HG02642 (cell line): Measurements from ENCODE around the gene FTCD.
"Not testable (repeated sequence)": the region's sequence is repeated elsewhere in the genome, so short reads cannot be mapped to it uniquely, and the experiment has no call there.

Experiments
- ATAC-seq: cut with Tn5 transposase; IDR thresholded peaks from one replicate; pipeline ENCODE4 v1.9.1; 2021; ENCODE audit warnings: mild to moderate bottlenecking; ENCODE audit not compliant: unreplicated experiment, poor library complexity

Gene FTCD

GRCh38 chr21:46154155-46154954 lies 1.0 kb downstream of the FTCD start:
- ATAC-seq: no peak

- ATAC-seq: no peak
These were observed 1.9 kb downstream of the FTCD start for GRCh38 chr21:46153247-46154154.

GRCh38 chr21:46152927-46153246 lies 2.5 kb downstream of the FTCD start:
- no peak for ATAC-seq

DNA sequence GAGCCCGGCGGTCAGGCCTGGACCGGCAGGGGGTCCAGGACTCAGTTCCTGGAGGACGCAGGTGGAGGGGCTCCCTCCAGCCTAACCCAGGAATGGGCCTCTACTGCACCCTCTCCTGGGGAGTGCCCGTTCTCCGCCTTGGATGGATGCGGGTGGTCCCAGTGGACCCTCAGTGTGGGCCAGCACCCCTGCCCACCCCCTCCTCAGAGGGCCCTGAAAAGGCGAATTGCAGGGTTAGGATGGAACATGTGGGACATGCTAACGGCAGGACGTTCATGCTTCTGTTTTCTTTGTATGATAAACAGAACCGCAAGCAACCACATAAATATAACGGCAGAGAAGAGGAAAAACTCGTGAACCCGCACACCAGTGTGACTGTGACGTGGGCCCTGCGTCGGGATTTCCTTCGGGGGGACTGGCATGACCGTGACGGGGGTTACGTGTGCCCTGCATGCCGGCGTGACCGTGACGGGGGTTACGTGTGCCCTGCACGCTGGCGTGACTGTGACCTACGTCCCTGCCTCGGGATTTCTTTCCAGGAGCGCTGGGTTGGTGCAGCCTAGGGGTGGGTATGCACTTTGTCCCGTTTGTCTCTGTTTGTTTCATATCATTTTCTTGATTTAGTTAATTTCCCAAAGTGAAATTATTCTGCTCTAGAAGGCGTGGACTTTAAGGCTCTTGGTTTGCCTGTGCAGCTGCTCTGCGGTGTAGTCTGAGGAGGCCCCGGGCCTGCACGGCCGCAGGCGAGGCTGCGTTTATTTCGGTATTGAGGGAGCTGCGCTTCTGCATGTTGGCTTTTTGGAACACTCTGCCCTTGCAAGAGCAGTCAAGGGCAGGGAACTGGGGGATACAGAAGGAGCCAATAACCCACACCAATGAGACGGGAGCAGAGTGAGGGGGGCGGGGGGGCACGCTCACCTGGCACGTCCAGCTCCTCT lies 3.1 kb downstream of the FTCD start:
- ATAC-seq: no peak

DNA sequence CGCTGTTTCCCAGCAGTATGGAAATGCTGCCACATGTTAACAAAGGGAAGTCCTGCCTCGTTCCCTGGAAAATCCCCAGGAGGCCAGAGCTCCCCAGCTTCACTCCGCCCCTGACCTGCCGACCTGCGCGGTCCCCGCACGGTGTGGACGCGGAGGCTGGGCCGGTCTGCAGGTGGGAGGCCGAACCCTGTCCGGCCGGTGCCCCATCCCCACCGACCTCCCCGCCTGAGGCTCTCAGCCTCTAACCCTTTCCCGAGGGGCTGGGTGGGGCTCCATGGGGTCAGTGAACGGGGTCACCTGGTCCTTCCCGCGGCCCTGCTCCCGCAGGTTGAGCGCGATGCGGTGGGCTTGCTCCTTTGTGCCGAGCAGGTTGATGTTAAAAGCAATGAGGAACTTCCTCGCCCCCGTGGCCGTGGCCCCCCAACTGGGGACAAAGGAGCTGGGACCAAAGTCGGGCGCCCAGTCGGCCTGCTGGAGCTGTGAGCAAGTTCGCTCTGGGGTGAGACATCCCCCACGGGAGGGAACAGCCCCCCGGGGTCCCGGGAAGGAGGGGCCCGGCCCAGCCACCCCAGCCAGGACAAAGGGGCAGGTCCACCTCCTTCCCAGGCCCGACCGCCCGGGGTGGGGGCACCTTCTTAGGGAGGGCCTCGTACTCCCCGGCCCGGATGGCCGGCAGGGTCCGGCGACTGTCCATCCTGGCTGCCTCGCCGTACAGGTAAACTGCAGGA lies 4.0 kb downstream of the FTCD start:
- ATAC-seq: no peak

DNA sequence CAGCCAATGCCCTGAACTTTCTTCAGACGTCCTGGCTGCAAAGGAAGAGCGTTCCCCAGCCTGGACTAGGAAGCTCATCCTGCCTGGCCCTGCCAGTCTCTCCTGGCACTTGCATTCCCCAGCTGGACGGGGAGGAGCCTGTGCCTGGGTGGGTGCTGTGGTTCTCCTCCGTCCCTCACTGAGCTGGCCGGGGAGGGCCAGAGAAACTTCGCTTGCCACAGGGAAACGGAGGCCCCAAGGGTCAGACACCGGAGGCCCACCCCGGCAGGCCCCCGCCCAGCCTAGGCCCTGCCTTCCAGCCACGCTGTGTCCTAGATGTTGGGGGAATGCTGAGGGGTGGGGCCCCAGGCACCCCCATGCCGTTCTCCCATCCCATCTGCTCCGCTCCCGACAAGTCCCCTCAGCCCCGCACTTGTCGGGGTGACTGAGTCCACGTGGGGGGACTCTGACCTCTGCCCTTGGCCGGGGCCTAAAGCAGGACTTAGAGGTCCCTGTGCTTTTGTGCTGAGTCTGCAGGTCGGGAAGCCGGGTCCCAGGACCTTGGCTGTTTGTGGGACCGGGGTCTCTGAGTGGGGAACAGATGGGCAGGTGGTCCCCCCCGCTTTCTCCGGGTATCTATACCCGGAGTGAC lies 4.8 kb downstream of the FTCD start:
- no peak for ATAC-seq

DNA sequence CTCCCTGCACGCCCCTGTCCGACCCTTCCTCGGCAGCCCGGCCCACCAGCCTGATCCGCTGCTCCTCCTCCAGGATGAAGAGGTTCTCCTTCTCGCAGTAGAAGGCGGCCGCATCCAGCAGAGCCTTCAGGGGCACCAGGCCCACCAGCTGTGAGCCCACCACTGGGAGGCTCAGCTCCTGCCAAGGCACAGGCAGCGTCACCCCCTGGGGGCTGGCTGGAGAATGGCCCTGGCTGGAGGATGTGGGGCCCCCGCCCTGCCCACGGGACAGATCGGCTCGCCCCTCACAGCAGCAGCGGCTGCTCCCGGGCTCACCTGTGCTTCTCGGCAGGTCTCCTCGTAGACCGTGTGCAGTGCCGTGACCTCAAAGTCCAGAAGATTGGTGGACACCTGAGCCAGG lies 5.3 kb downstream of the FTCD start:
- ATAC-seq: no peak

DNA sequence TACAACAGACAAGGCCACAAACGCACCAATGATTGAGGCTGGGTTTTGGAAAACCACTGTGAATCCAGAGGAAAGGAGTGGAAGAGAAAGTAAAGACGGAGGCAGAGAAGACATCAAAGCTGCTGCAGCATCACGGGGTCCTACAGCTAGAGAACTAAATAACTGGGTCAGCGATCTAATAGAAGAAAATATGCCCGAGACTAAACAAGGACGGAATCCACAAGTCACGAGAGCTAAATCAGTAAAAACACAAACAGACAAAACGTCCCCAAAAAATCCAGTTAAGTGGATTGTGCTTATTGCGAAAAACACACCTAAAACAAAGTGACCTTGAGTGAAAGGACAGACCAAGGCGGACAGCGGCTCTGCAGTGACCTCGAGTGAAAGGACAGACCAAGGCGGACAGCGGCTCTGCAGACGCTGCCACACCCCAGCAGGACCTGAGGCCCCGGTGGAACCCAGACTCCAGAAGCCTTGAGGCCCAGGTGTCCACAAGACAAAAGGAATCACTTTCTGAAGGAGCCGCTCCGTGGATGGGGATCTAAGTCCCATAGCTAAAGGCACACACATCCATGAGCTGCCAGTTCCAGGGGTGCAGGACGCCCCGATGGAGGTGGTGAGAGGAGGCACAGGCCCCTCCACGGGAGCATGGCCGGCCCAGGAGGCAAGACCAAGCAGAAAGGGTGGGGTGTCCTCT lies 6.0 kb downstream of the FTCD start:
- no peak for ATAC-seq

GRCh38 chr21:46148106-46148505 lies 7.3 kb downstream of the FTCD start:
- no peak for ATAC-seq

- not testable (repeated sequence) for ATAC-seq
These were observed 8.0 kb downstream of the FTCD start for GRCh38 chr21:46147429-46147828.

- no peak for ATAC-seq
These were observed 8.5 kb downstream of the FTCD start for GRCh38 chr21:46146856-46147255.

DNA sequence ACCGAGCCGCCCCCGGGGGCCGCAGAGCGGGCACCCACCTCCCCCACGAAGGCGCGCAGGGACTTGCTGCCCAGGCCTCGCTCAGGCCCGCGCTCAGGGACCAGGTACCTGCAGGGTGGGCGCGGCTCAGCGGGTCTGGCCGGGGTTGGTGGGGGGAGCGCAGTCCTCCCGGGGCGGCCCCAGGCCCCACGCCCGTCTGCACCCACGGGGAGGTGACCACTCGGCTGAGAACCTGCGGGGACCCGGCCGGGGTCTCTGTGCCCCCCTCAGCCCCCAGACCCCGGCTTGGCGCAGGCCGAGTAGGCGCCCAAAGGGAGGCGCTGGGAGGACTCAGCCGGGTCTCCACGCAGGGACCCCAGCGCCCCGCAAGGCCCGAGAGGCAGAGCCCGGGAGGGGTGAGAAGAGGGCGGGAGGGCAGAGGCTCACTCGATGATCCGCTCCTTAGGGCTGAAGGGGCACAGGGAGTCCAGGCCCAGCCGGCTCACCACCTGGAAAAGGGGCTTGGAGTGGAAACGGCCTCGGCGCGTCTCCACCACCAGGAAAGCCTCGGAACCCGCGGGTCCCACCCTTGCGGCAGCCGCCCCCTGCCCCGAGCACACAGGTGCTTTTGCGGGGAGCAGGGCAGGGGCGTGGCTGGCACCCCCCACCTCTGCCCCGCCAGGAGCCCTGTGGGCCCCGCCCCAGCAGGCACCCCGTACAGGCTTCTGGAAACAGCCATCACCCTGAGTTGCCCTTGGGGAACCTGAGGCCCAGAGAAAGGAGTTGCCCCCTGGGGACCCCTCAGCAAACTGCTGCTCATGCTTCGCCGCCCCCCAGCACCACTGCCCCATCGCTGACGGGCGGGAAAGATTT lies 9.3 kb downstream of the FTCD start:
- no peak for ATAC-seq

DNA sequence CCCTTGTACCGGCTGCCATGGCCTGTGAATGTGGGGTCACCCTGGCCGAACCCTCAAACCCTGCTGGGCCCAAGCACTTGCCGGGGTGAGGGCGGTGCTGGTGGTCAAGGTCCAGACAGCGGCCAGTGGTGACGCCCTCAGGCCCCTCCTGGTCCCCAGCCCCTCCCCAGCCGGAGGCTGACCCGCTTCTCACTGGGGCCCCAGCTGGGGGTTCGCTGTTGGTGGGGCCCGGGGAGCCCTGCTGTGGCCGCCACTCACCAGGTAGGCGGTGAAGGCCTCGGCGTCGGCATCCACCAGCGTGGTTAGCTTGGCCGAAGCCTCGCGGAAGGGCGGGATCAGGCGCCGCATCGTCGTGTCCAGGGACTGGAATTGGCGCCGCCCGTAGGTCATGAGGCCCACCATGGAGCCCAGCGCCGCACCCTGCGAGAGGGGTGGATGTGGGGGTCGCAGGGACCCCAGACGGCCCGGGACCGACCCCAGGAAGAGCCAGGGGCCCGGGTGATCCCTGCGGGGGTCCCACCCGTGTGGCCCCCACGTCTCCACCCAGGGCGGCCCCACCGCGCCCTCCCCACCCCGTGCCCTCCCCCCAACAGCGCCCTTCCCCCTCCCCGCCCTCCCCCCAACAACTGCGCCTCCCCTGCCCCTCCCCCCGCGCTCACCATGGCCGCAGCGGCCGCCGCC lies 10.1 kb downstream of the FTCD start:
- ATAC-seq: no peak

- no peak for ATAC-seq
These were observed 10.8 kb downstream of the FTCD start for GRCh38 chr21:46144464-46145070.

- ATAC-seq: no peak
These were observed 12.6 kb downstream of the FTCD start for GRCh38 chr21:46142582-46143473.
